HG03575 (cell line): Measurements from ENCODE around the gene SLFN14.
"Not testable (repeated sequence)": the region's sequence is repeated elsewhere in the genome, so short reads cannot be mapped to it uniquely, and the experiment has no call there.

ENCODE experiments used
- ATAC-seq: cut with Tn5 transposase; IDR thresholded peaks from one replicate; pipeline ENCODE4 v1.9.1; 2021; ENCODE audit not compliant: unreplicated experiment, insufficient number of reproducible peaks, low FRiP score; ENCODE audit errors: extremely low read depth

Gene SLFN14

GRCh38 chr17:35534576-35535093 is 26.0 kb downstream of the SLFN14 start:
- no peak for ATAC-seq

- no peak for ATAC-seq
Observed at GRCh38 chr17:35531160-35531559, 29.5 kb downstream of the SLFN14 start.

- no peak for ATAC-seq
Observed at GRCh38 chr17:35529866-35530265, 30.8 kb downstream of the SLFN14 start.

- ATAC-seq, result not testable (repeated sequence)
Observed at GRCh38 chr17:35529326-35529725, 31.3 kb downstream of the SLFN14 start.

- no peak for ATAC-seq
Observed at GRCh38 chr17:35523296-35523695, 37.3 kb downstream of the SLFN14 start.

GRCh38 chr17:35521654-35522256 is 38.9 kb downstream of the SLFN14 start:
- ATAC-seq, result not testable (repeated sequence)

GRCh38 chr17:35521150-35521549 is 39.5 kb downstream of the SLFN14 start:
- no peak for ATAC-seq

- ATAC-seq, result no peak
Observed at GRCh38 chr17:35519906-35520442, 40.6 kb downstream of the SLFN14 start.

- no peak for ATAC-seq
Observed at GRCh38 chr17:35519439-35519838, 41.2 kb downstream of the SLFN14 start.

GRCh38 chr17:35518431-35518830 is 42.2 kb downstream of the SLFN14 start:
- not testable (repeated sequence) for ATAC-seq

GRCh38 chr17:35515027-35515426 is 45.6 kb downstream of the SLFN14 start:
- no peak for ATAC-seq

GRCh38 chr17:35514564-35514963 is 46.1 kb downstream of the SLFN14 start:
- no peak for ATAC-seq
